Psoas muscle (tissue), 8 donors: Measurements from ENCODE around the gene TYW1. TPM values are rescaled to one million over a fixed set of nuclear protein-coding genes. Genes with fewer than 3 reads are reported as not detected.
A peak's percentile ranks its signal among the peaks of the same experiment; 100 is the strongest.

Source experiments
- ATAC-seq, 4 donors: fragments of 200-7000 bp; cut with Tn5 transposase; one replicate each; pipeline ENCODE4 v1.9.1; 2020; ENCODE audit warnings: moderate library complexity in 3 of 4, mild to moderate bottlenecking in 2 of 4
- DNase-seq, 2 donors: peaks; one replicate each; pipeline ENCODE4 v3.0.0-alpha.2; 2020
- H3K27ac ChIP-seq: fragments of 200-600 bp; one replicate; pipeline ENCODE4 v1.8.0; 2022
- H3K27me3 ChIP-seq, 3 donors: fragments of 200-600 bp in 1 of 3; one replicate each; pipeline versions ENCODE4 v1.6.1 to v1.8.0; 2013 to 2022; ENCODE audit warnings: low read length in 2 of 3, mild to moderate bottlenecking in 2 of 3, moderate library complexity in 1 of 3; ENCODE audit not compliant: insufficient read depth in 3 of 3
- H3K36me3 ChIP-seq, 2 donors: fragments of 200-600 bp in 1 of 2; one replicate each; pipeline versions ENCODE4 v1.6.1 to v1.8.0; 2013 to 2022; ENCODE audit warnings: low read depth in 1 of 2, mild to moderate bottlenecking in 1 of 2, moderate library complexity in 1 of 2; ENCODE audit not compliant: insufficient read depth in 1 of 2
- H3K4me1 ChIP-seq: fragments of 200-600 bp; one replicate; pipeline ENCODE4 v1.8.0; 2022
- H3K4me3 ChIP-seq: fragments of 200-600 bp; one replicate; pipeline ENCODE4 v1.8.0; 2022; ENCODE audit warnings: mild to moderate bottlenecking
- H3K9me3 ChIP-seq: fragments of 200-600 bp; one replicate; pipeline ENCODE4 v1.8.0; 2022
- whole genome bisulfite sequencing, 3 donors: extraction: QIAGEN DNeasy Blood & Tissue Kit; methylation state at CpG; one replicate each; pipeline versions ENCODE4 v1.1.6 to v1.1.7; 2013; 5-methylcytosine and 5-hydroxymethylcytosine counted together
- intact Hi-C, 2 donors: fragments of 100-400 bp; cut with DNase I; formaldehyde crosslinking; loops; one replicate each; pipeline versions ENCODE4 v1.11.0 to v1.14.2; 2022
- polyA plus RNA-seq, 3 donors: library from polyadenylated mRNA; stranded (reverse); fragments of 200-250 nt; gene quantifications; one replicate each; pipeline ENCODE4 v1.2.3, GENCODE V29; 2013
- total RNA-seq, 4 donors: library from RNA; stranded (reverse); fragmentation: NEBNext Ultra II Directional in 2 of 4; extraction: Animal tissue kit (Norgen Biotek cat#: 25700) in 2 of 4; gene quantifications; one replicate each; pipeline versions ENCODE4 v1.2.1 to v1.2.4, GENCODE V29; 2021 to 2023
- TF ChIP-seq, protein P1 (sequence below): fragments of 200-600 bp; IDR thresholded peaks from one replicate; pipeline ENCODE4 v1.8.0; 2022; ENCODE audit warnings: antibody characterized with exemption
- donor health status: healthy with polysubstance abuse.
- donor health status: DM: no; HTN: no; CAD: no; lungs with moderate emphysema.
- donor health status: Bipolar disorder and iron deficiency.
- donor health status: healthy.
- donor health status: DM: yes; HTN: yes; CAD: no.
- donor health status: DM: no; HTN: no; CAD: no.
- donor health status: DM: no; HTN: no; CAD: no.
- donor health status: DM: yes; HTN: yes; CAD: no.

Gene TYW1
- total and polyA plus RNA-seq, 7 donors: 9.3 to 20.1 (median 10.7) TPM

DNA sequence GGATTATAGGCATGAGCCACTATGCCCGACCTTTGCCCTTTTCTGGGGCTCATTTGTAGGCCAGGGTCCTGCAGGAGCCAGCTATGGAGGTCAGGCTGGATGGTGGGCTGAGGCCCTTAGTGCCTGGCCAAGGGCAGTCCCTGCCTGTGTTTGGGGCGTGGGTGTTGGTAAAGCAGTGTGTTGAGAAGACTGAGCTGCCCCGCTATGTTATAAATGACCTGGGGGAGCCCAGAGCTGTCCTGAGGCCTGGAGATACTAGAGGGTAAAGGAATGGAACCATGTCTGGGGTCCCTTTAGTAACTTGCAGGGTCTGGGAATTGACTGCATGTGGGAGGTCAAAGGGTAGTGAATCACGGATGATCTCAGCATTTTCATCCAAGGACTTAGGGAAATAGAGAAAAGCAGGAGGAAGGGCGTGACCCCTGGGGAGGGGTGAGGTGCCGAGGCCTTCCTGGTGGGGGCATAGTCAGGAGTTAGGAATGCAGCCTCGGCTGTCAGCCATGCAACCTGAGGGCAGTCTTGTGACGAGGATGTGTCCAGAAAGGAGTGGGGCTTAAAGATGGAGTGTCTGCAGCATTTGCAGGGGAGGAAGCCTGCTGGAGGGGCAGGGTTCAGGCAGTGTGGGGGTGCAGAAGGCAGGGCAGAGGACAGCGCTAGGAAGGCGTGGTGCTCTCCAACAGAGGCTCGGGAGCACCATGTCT, 44.1 kb upstream of the TYW1 start:
- no peak overlapping the region for H3K4me3 ChIP-seq
- no peaks in the 10 kb centered on the region for H3K9me3 ChIP-seq
- H3K27ac ChIP-seq: no peak overlapping the region
- intact Hi-C loops: no loop called here
- peak in 2 of 4 donors; percentile 17 to 43 for ATAC-seq
- peaks cover 26 to 100% of the 10 kb centered on the region in 2 donors for H3K36me3 ChIP-seq
- H3K27me3 ChIP-seq: no peaks in the 10 kb centered on the region
- DNase-seq: no peak
- TF ChIP-seq, protein P1, sequence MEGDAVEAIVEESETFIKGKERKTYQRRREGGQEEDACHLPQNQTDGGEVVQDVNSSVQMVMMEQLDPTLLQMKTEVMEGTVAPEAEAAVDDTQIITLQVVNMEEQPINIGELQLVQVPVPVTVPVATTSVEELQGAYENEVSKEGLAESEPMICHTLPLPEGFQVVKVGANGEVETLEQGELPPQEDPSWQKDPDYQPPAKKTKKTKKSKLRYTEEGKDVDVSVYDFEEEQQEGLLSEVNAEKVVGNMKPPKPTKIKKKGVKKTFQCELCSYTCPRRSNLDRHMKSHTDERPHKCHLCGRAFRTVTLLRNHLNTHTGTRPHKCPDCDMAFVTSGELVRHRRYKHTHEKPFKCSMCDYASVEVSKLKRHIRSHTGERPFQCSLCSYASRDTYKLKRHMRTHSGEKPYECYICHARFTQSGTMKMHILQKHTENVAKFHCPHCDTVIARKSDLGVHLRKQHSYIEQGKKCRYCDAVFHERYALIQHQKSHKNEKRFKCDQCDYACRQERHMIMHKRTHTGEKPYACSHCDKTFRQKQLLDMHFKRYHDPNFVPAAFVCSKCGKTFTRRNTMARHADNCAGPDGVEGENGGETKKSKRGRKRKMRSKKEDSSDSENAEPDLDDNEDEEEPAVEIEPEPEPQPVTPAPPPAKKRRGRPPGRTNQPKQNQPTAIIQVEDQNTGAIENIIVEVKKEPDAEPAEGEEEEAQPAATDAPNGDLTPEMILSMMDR: no peak
- H3K4me1 ChIP-seq: no peaks in the 10 kb centered on the region
- 81 to 82% (median 81%) methylated on average over 11 of the region's 11 CpGs for WGBS, 3 donors

DNA sequence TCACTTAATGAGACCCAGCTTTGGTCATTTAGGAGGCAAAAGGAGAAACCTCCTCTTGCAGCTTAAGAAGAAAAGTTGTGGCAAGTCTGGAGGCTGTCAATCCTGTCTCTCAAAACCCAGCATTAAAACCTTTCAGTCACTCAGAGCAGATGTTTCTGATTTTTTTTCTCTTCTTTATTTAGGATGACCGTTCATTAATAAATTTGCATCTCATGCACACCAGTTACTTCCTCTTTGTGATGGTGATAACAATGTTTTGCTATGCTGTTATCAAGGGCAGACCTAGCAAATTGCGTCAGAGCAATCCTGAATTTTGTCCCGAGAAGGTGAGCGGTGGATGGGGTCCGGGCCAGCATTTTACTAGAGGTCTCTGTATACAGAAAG, 43.6 kb upstream of the TYW1 start:
- no peaks in the 10 kb centered on the region for H3K9me3 ChIP-seq
- H3K4me3 ChIP-seq: no peak overlapping the region
- intact Hi-C loops: no loop called here
- no peaks in the 10 kb centered on the region for H3K27me3 ChIP-seq
- TF ChIP-seq, protein P1: no peak
- ATAC-seq (no peak), DNase-seq (no peak)
- no peak overlapping the region for H3K27ac ChIP-seq
- H3K4me1 ChIP-seq: no peaks in the 10 kb centered on the region
- peaks cover 26 to 100% of the 10 kb centered on the region in 2 donors for H3K36me3 ChIP-seq
- WGBS, 3 donors: 92 to 95% (median 92%) methylated on average over 5 of the region's 5 CpGs

DNA sequence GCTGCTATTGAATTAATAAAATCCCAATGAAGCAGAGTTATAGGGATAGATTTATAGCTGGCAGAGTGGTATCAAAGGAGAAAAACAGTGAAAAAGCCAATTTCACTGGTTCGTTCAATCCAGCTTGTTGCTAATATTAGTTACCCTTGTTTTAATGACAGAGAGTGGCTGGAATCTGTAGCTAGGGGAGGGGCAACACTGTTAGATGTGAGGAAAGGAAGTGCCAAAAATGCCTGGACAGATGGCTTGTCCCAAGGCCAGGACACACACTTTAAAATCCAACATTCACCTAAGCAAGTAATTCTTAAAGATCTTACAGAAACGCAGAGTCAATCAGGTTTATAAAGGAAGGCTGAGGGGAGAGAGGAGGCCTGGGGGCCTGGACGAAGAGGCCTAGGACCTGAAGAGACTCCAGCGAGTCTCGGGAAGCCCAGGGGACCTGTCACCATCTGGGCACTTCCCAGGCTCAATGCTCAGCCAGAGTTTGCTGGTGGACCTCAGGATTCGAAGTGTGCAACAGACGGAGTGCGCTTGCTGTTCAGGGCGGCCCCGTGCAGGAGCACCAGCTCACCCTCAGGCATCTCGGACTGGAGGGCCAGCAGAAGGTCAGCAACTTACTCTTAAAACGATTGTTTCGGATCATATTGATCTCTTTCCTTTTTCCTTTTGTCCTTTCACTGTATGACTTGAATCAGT, 38.9 kb upstream of the TYW1 start:
- no peak overlapping the region for H3K4me3 ChIP-seq
- H3K27ac ChIP-seq: no peak overlapping the region
- DNase-seq (no peak), ATAC-seq (no peak)
- H3K27me3 ChIP-seq: no peaks in the 10 kb centered on the region
- 72 to 81% (median 73%) methylated on average over 13 of the region's 13 CpGs for WGBS, 3 donors
- H3K4me1 ChIP-seq: no peaks in the 10 kb centered on the region
- H3K9me3 ChIP-seq: no peaks in the 10 kb centered on the region
- intact Hi-C loops: no loop called here
- peaks cover 7 to 81% of the 10 kb centered on the region in 2 donors for H3K36me3 ChIP-seq
- TF ChIP-seq, protein P1: no peak

DNA sequence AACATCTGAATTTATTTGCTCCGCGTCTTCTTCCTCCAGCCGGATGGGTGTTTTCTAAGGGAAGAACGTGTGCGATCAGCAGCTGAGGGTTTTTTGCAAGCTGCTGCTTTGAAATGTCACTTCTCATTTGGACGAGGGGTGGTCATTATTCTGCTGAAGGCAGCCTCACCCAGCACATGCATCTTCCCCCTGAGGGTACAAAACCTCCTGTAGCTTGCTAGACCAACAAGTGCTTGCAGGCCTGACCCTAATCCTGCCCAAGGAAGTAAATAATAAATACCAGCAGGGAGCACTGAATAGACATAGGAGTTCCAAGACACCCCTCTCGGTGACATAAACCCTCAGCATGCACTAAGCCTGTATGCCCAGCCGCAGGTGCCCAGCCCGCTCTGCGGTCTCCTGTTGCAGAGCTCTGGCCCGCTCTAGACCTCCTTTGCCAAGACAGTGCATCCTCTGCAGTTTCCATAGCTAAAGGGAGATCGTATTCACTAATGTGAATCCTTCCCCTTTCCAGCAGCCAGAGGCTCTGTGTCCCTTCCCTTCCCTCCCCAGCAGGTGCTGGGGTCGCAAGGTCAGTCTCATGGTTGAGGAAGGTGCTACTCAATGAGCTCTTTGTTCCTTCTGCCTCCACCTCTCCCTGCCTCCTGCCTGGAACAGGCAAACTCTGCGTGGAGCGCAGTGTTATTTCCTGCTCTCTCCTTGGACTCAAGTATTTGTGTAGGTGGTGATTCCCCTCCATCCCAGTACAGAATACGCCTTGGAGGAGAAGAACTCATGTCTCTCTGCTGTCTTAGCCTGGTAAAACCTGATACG, 37.9 kb upstream of the TYW1 start:
- DNase-seq (no peak), ATAC-seq (peak in 1 of 4 donors; percentile 23)
- Histone ChIP-seq H3K27me3 (no peaks in the 10 kb centered on the region), H3K9me3 (no peaks in the 10 kb centered on the region), H3K27ac (no peak overlapping the region), H3K4me3 (no peak overlapping the region), H3K4me1 (no peaks in the 10 kb centered on the region), H3K36me3 (peaks cover 2 to 71% of the 10 kb centered on the region in 2 donors)
- TF ChIP-seq, protein P1: no peak
- intact Hi-C loops: no loop called here
- 86 to 90% (median 88%) methylated on average over 17 of the region's 17 CpGs for WGBS, 3 donors
